HL-60 (cell line): Measurements from ENCODE around the gene TIMELESS.
"Not testable (repeated sequence)": the region's sequence is repeated elsewhere in the genome, so short reads cannot be mapped to it uniquely, and the experiment has no call there.

ENCODE experiments used
- CTCF ChIP-seq: IDR thresholded peaks from one replicate; pipeline ENCODE4 v1.5.1; 2011; ENCODE audit warnings: low read length, control low read depth, inconsistent platforms; ENCODE audit not compliant: insufficient read depth
- GABPA ChIP-seq: IDR thresholded peaks from 2 replicates; pipeline ENCODE4 v1.6.1; 2012; ENCODE audit warnings: low read depth
- POLR2AphosphoS5 ChIP-seq: IDR thresholded peaks from 2 replicates; pipeline ENCODE4 v1.6.1; 2012; ENCODE audit warnings: low read depth
- REST ChIP-seq: IDR thresholded peaks from 2 replicates; pipeline ENCODE4 v1.6.1; 2012; ENCODE audit warnings: low read depth; ENCODE audit not compliant: insufficient replicate concordance
- SPI1 ChIP-seq: IDR thresholded peaks from 2 replicates; pipeline ENCODE4 v1.6.1; 2012; ENCODE audit warnings: low read depth, mild to moderate bottlenecking, borderline replicate concordance

GRCh38 chr12:56493409-56494105 is 44.3 kb upstream of the TIMELESS start:
- TF ChIP-seq POLR2AphosphoS5, CTCF, SPI1, GABPA, REST: not testable (repeated sequence)
